GM21423 (cell line): ENCODE results near the gene DOLK.
A peak's percentile ranks its signal among the peaks of the same experiment; 100 is the strongest.

Experiments
- ATAC-seq: cut with Tn5 transposase; IDR thresholded peaks from one replicate; pipeline ENCODE4 v1.9.1; 2021; ENCODE audit warnings: mild to moderate bottlenecking, moderate library complexity; ENCODE audit not compliant: unreplicated experiment

DOLK gene

GRCh38 chr9:128909859-128910258 lies 37.5 kb downstream of the DOLK start:
- ATAC-seq = no peak

- no peak for ATAC-seq
Observed at GRCh38 chr9:128908372-128908771, 39.0 kb downstream of the DOLK start.

DNA sequence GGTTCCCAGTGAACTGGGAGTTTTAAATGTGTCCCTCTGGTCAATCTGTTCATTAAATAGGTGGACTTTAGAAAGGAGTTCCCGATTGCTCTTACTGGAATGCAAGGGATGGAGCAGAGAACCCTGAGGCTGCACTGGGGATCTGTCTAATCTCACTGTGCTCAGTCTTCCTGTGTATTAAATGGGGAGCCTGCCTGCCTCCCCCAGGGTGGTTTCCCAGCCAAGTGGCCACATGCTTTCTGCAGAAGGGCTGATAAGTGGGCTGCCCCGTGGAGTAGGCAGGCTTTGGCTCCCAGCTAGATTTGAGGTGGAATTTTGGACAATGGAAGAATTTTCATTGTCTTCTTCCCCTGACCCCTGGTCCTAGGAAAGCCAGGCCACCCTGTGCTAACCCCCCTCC lies 40.7 kb downstream of the DOLK start:
- no peak for ATAC-seq

DNA sequence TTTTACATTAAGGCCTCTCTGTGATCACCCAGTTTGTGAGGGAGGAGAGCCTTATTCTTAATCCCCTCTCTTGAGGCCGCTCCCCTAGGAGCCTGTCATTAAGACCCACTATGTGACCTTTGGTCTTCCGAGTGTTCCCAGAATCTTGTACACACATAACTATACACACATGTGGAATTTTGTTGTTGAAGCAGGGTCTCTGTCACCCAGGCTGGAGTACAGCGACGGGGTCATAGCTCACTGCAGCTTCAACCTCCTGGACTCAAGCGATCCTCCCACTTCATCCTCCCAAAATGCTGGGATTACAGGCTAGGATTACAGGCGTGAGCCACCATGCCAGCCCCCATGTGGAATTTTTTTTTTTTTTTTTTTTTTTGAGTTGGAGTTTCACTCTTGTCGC lies 41.4 kb downstream of the DOLK start:
- no peak for ATAC-seq

DNA sequence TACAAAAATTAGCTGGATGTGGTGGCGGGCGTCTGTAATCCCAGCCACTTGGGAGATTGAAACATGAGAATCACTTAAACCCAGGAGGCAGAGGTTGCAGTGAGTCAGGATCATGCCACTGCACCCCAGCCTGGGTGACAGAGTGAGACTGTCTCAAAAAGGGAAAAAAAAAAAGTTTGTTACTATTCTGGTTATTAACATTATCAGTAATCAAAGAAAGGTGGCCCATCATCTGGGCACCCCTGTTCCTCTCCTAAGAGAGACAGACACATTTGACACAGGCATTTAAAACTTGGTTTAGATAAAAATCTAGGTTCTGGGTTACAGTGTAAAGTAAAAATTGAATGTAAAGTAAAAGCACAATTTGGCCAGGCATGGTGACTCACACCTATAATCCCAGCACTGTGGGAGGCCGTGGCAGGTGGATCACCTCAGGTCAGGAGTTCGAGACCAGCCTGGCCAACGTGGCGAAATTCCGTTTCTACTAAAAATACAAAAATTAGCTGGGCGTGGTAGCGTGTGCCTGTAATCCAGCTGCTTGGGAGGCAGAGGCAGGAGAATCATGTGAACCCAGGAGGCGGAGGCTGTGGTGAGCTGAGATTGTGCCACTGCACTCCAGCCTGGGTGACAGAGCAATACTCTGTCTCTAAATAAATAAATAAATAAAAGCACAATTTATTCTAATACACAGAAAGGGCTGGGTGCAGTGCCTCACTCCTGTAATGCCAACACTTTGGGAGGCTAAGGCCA lies 43.4 kb downstream of the DOLK start:
- no peak for ATAC-seq

- no peak for ATAC-seq
Observed at GRCh38 chr9:128903079-128903461, 44.3 kb downstream of the DOLK start.

DNA sequence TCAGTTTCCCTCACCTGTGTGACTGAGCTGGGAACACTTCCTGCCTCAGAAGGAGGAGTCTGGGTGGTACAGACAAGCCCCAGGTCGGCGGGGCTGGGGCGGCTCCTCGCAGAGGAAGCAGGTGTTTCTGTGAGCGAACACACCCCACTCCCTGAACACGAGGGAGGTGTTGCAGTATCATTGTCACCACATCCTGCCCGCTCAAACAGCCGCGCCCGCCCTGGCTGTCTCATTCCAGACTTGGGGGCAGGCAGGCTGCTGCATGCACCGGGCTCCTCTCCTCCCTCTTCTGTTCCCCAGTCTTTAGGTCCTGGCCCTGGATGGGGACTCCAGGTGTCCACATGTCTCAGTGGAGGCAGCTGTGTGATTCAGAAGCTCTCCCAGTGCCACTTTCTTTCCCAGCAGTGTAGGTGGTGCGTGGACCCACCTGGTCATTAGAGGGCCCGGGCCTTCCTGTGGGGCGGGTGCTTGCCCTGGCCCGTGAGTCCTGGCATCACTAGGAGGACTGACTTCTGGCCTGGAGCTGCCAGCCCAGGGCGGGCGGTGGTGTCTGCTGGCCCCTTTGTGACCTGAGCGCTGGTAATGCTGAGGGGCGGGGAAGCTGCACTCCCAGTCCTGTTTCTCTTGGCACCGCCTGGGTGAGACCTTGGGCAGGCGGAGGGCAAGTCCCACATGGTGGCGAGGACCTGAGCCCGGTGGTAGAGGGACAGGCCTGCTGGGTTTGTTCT lies 44.9 kb downstream of the DOLK start:
- peak; percentile 85 for ATAC-seq

DNA sequence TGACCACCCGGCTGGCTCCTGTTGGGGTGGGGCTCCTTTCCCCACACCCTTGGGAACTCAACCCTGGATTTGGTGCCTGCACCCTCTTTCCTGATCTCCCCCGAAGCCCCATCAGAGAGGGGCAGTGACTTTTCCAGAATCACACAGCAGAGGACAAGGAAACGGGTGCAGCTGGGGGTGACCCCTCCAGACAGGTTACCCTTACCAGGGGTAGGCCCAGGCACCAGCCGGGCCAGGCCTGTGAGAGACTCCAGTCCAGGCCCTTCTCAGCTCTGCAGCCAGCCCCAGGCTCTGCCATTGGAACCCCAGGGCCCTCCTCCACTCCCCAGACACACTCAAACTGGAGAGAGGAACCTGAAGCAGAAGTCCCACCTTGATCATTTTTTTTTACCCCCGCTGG lies 45.6 kb downstream of the DOLK start:
- ATAC-seq = no peak

GRCh38 chr9:128901379-128901778 lies 46.0 kb downstream of the DOLK start:
- ATAC-seq = no peak

- no peak for ATAC-seq
Observed at GRCh38 chr9:128899566-128900322, 47.7 kb downstream of the DOLK start.

DNA sequence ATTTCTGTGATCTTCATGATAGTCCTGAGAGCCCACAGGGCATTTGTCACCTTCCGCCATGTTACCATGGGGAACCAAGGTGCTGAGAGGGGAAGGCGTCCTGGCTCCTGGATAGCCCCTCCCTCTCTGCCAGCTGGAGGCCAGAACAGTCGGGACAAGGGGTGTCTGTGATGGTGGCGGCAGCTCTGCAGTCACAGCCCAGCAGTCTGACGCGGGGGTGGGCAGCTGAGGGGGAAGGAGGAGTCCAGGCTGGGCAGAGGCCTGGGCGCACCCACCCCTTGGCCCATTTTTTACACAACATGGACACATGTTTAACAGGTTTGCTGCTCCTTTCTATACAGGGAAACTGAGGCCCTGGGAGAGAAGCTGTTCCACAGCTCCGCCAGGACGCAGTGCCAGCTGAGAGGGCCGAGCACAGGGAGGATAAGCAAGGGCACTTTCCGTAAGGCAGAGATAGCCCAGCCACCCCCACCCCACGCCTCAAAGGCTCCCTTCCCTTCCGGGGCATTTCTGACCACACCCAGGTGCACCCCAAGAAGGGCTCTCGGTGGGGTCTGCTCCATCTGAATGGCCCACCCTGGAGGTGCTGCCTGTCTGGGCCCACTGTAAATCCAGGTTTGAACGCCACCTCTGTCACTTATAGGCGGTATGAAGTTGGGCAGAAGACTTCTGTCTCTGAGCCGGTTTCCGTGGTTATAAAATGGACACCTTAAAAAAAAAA lies 48.4 kb downstream of the DOLK start:
- no peak for ATAC-seq

GRCh38 chr9:128898382-128898781 lies 49.0 kb downstream of the DOLK start:
- no peak for ATAC-seq

DNA sequence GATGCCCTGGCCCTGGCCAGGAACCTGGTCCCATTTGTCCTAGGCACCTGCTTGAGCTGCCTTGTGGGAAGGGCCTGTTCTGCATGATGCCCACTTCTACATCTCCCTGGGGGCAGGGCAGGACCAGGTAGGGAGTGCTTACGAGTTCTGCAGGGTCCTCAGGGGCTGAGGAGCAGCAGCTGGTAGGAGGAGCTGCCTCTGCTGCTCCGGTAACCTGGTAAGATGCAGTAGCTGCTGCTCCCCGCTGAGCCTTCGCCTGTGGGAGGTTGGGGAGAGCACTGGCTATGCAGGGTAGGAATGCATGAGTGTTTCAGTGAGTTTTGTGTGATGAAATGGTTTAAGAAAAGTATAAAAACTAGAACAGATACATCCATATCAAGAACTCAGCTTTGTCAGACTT lies 51.8 kb downstream of the DOLK start:
- ATAC-seq = no peak
